Measurements from ENCODE around the gene CHD2. TPM values are rescaled to one million over a fixed set of nuclear protein-coding genes. Genes with fewer than 3 reads are reported as not detected.

The CHD2 gene
- total RNA-seq, 2 donors from 2014 or later = 63.9 to 70.0 TPM

DNA sequence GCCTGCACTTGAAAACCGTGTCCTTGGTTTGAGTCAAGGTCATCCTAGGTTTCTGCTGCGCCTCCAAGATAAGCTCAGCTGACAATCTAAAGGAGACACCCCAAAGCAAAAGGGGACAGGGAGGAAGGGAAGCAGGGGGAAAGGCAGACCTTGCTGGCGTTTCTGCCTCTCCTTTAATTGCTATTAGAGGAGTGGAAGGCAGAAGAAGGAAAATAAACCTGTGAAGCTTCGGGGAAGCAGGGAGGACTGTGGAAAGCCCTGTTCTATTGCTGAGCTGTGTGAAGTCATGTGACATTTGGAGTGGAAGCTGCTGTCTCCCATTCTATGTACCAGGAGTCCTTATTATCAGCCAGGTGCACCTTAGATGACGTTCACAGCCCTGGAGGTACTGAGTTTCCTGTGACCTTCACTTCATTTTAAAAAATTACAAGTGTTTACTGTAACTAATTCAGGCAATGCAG lies 21.5 kb upstream of the CHD2 start:
- 14 to 17% methylated on average over 5 of the region's 5 CpGs for WGBS, 2 donors
- DNase-seq = peak; percentile 33 to 70 (median 50)
- H3K27me3 ChIP-seq = no peaks in the 10 kb centered on the region
- intact Hi-C loops (cut with DNase I) = no loop called here
- no peak overlapping the region for H3K4me3 ChIP-seq
- TF ChIP-seq, protein P1, sequence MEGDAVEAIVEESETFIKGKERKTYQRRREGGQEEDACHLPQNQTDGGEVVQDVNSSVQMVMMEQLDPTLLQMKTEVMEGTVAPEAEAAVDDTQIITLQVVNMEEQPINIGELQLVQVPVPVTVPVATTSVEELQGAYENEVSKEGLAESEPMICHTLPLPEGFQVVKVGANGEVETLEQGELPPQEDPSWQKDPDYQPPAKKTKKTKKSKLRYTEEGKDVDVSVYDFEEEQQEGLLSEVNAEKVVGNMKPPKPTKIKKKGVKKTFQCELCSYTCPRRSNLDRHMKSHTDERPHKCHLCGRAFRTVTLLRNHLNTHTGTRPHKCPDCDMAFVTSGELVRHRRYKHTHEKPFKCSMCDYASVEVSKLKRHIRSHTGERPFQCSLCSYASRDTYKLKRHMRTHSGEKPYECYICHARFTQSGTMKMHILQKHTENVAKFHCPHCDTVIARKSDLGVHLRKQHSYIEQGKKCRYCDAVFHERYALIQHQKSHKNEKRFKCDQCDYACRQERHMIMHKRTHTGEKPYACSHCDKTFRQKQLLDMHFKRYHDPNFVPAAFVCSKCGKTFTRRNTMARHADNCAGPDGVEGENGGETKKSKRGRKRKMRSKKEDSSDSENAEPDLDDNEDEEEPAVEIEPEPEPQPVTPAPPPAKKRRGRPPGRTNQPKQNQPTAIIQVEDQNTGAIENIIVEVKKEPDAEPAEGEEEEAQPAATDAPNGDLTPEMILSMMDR (IDR thresholded peaks at IDR 0.05) = no peak
- TF ChIP-seq POLR2A (IDR thresholded peaks at IDR 0.05) = peak in 2 of 3 donors; percentile 46 to 62
- H3K9me3 ChIP-seq = no peaks in the 10 kb centered on the region
- H3K36me3 ChIP-seq (replicated peaks in 1 of 2; ENCODE audit: insufficient read depth in 1 of 2, low read depth in 2 of 2) = no peaks in the 10 kb centered on the region
- no peak for ATAC-seq
- H3K4me1 ChIP-seq = peaks cover 40% of the 10 kb centered on the region
- peak overlapping the region; percentile 62 to 90 (median 78) for H3K27ac ChIP-seq

DNA sequence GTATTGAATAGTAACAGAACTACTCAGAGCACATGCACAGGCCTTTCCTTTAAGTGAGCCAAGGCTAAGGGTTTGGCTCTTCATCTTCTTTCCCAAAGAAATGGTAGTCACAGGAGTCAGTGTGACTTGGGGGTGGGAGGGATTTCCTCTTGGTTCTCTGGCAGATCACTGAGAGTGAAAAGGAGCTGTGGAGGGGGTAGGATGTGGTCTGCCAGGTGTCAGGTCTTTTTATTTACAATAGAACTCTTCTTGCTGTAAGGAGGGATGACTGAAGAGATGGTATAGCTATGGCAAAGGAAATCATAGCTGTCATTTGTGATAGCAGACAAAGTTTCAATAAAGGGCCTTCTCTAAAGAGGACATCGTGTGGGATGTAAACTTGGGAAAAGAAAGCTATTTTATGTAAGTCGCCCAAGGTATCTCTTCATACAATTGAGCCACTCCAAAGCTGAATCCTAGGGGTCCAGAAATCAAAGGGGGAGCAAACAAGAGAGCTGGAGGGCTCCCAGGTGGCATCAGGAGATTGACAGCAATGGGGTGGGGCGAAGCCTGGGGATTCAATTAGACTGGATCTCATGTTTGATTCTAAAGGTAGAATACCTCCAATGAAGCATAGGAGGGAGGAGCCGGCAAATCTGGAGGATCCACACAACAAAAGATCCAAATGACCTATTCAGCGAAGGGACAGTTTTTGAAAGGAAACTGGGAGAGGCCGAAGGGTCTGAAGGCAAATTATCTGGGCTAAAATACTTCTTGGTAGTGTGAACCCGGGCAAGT lies 20.0 kb upstream of the CHD2 start:
- Histone ChIP-seq H3K9me3 (no peaks in the 10 kb centered on the region), H3K27ac (peak overlapping the region; percentile 82 to 98 (median 90)), H3K4me3 (no peak overlapping the region), H3K27me3 (no peaks in the 10 kb centered on the region), H3K4me1 (peaks cover 40% of the 10 kb centered on the region), H3K36me3 (replicated peaks in 1 of 2; ENCODE audit: insufficient read depth in 1 of 2, low read depth in 2 of 2) (no peaks in the 10 kb centered on the region)
- WGBS, 2 donors = 90 to 96% methylated on average over 7 of the region's 7 CpGs
- TF ChIP-seq, protein P1 (IDR thresholded peaks at IDR 0.05) = no peak
- no peak for TF ChIP-seq POLR2A (IDR thresholded peaks at IDR 0.05)
- no peak for DNase-seq
- intact Hi-C loops (cut with DNase I) = no loop called here
- no peak for ATAC-seq

DNA sequence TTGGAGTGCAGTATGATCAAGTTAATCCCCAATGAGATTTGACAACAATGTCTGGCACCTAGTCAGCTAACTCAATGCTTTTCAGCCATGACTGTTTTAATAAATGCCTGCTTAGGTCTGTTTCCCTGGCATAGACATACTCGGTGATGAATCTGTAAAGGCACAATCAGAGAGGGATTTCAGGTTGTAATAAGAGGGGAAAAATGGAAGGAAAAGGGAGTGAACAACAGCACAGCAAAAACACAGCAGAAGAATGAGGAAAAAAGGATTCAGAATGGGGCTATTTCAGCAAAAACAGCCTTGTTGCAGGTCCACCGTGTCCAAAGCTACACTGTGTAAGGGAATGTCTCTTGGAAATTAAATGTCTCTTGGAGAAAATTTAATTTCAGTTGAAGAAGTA lies 19.3 kb upstream of the CHD2 start:
- DNase-seq (no peak), ATAC-seq (no peak)
- H3K4me1 ChIP-seq = peaks cover 40% of the 10 kb centered on the region
- no peaks in the 10 kb centered on the region for H3K9me3 ChIP-seq
- TF ChIP-seq, protein P1 (IDR thresholded peaks at IDR 0.05) = no peak
- TF ChIP-seq POLR2A (IDR thresholded peaks at IDR 0.05) = no peak
- no peaks in the 10 kb centered on the region for H3K36me3 ChIP-seq (replicated peaks in 1 of 2; ENCODE audit: insufficient read depth in 1 of 2, low read depth in 2 of 2)
- H3K4me3 ChIP-seq = no peak overlapping the region
- intact Hi-C loops (cut with DNase I) = no loop called here
- H3K27ac ChIP-seq = peak overlapping the region; percentile 82 to 98 (median 90)
- H3K27me3 ChIP-seq = no peaks in the 10 kb centered on the region
- WGBS, 2 donors = 51 to 75% methylated on average over 1 to 2 of the region's 2 CpGs

DNA sequence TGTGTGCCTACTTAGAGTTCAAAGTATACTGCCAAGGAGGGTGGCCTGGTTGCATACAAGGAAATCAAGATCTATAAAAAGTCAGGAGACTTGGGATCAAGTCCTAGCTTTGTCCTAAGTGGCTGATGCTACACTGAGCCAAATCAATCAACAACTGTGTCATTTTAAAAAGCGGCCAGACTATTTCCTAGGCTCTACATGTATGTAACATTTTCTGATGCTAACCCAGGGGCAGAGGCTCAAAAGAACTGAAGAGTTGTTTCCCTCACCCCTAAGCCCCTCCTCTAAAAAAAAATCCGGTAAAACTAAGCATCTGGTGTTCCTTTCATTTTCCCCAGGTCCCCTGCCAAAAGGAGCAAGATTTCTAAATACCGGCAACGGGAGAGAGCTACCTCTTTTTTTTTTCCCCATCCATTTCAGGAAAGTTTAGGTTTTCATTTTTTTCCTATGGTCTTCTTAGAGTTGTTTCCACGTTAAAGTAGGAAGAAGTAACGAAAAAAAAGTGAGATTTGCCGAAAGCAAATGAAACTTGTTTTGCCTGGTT lies 18.8 kb upstream of the CHD2 start:
- no peaks in the 10 kb centered on the region for H3K27me3 ChIP-seq
- WGBS, 2 donors = 7 to 8% methylated on average over 7 of the region's 7 CpGs
- peaks cover 0 to under 1% of the 10 kb centered on the region in 2 donors for H3K36me3 ChIP-seq (replicated peaks in 1 of 2; ENCODE audit: insufficient read depth in 1 of 2, low read depth in 2 of 2)
- no peak overlapping the region for H3K4me3 ChIP-seq
- H3K27ac ChIP-seq = peak overlapping the region; percentile 82 to 98 (median 90)
- intact Hi-C loops (cut with DNase I) = no loop called here
- no peaks in the 10 kb centered on the region for H3K9me3 ChIP-seq
- TF ChIP-seq POLR2A (IDR thresholded peaks at IDR 0.05) = peak in 2 of 3 donors; percentile 27 to 30
- TF ChIP-seq, protein P1 (IDR thresholded peaks at IDR 0.05) = no peak
- H3K4me1 ChIP-seq = peaks cover 40% of the 10 kb centered on the region
- ATAC-seq = peak; percentile 2
- DNase-seq = peak in 3 of 4 donors; percentile 36 to 62 (median 44)
